A549 (cell line): ENCODE data around the gene MGAT5. TPM values are rescaled to one million over a fixed set of nuclear protein-coding genes. Genes with fewer than 3 reads are reported as not detected.

Source experiments
- ATAC-seq, 2 experiments: fragments of 200-7000 bp in 1 of 2; fragments of >200 bp in 1 of 2; cut with Nextera tagmentation in 1 of 2; cut with Tn5 transposase in 1 of 2; 3 replicates each; pipeline versions ENCODE4 v1.8.0 to v1.9.1; 2018 to 2020; ENCODE audit warnings: mild to moderate bottlenecking in 1 of 2, moderate library complexity in 1 of 2
- CTCF ChIA-PET: fragments of 300-600 bp; sonication (Branson Sonifier 250); formaldehyde crosslinking; extraction: SDS; loops from one replicate; lab custom pipeline; 2021; ENCODE audit warnings: antibody characterized with exemption, inconsistent platforms; lab: Yijun Ruan, JAX
- POLR2A ChIA-PET: fragments of 350-600 bp; formaldehyde crosslinking; extraction: SDS; loops from one replicate; lab custom pipeline; 2021; ENCODE audit warnings: antibody characterized with exemption, inconsistent platforms; lab: Yijun Ruan, JAX
- DNase-seq, 2 experiments: peaks; one replicate each; pipeline versions ENCODE4 v3.0.0 to v3.0.0-alpha.2; 2011 to 2016; ENCODE audit warnings: low read depth in 1 of 2, low spot score in 1 of 2
- FAIRE-seq: peaks from 2 replicates; lab custom pipeline; 2011; peaks lifted over from hg19 to GRCh38; lab: Jason Lieb, UNC
- H3K27ac ChIP-seq, 2 experiments: fragments of >200 bp; sonication (Bioruptor Twin); formaldehyde crosslinking; 3 replicates each; pipeline ENCODE4 v1.5.1; 2016 to 2017
- H3K4me1 ChIP-seq: fragments of >200 bp; sonication (Bioruptor Twin); formaldehyde crosslinking; 3 replicates; pipeline ENCODE4 v1.6.1; 2016
- H3K4me2 ChIP-seq: fragments of >200 bp; sonication (Bioruptor Twin); formaldehyde crosslinking; 3 replicates; pipeline ENCODE4 v1.6.1; 2016
- H3K4me3 ChIP-seq: fragments of >200 bp; sonication (Bioruptor Twin); formaldehyde crosslinking; 3 replicates; pipeline ENCODE4 v1.5.1; 2016
- H3K9me3 ChIP-seq: fragments of >200 bp; sonication (Bioruptor Twin); formaldehyde crosslinking; 3 replicates; pipeline ENCODE4 v1.6.1; 2016
- BCL3 ChIP-seq: fragments of >200 bp; sonication (Bioruptor Twin); formaldehyde crosslinking; IDR thresholded peaks from 3 replicates; pipeline ENCODE4 v1.6.1; 2016
- CBX8 ChIP-seq: fragments of 200-600 bp; sonication (generic); IDR thresholded peaks from 2 replicates; pipeline ENCODE4 v1.6.1; 2016
- EHF ChIP-seq: fragments of 250-450 bp; sonication (Bioruptor Pico); IDR thresholded peaks from 2 replicates; pipeline ENCODE4 v1.5.0; 2020; ENCODE audit warnings: mild to moderate bottlenecking
- EP300 ChIP-seq, 2 experiments: fragments of >200 bp; sonication (Bioruptor Twin); formaldehyde crosslinking; IDR thresholded peaks; 2 replicates in 1 of 2; 3 replicates in 1 of 2; pipeline ENCODE4 v1.6.1; 2016 to 2017
- FOSL2 ChIP-seq, 2 experiments: fragments of 450-650 bp in 1 of 2; fragments of >200 bp in 1 of 2; sonication (Bioruptor Twin) in 1 of 2; formaldehyde crosslinking; IDR thresholded peaks; 2 replicates each; pipeline versions ENCODE4 v1.5.0 to v1.6.1; 2016 to 2020; ENCODE audit warnings: mild to moderate bottlenecking in 1 of 2, moderate library complexity in 1 of 2
- FOXS1 ChIP-seq: fragments of 250-450 bp; sonication (Bioruptor Pico); IDR thresholded peaks from 2 replicates; pipeline ENCODE4 v1.5.0; 2020; ENCODE audit warnings: mild to moderate bottlenecking, moderate library complexity
- HEYL ChIP-seq: fragments of 250-450 bp; sonication (Bioruptor Pico); IDR thresholded peaks from 2 replicates; pipeline ENCODE4 v1.8.0; 2021; ENCODE audit warnings: mild to moderate bottlenecking, moderate library complexity
- HOXB5 ChIP-seq: fragments of 250-450 bp; sonication (Bioruptor Pico); IDR thresholded peaks from 2 replicates; pipeline ENCODE4 v1.5.0; 2020; ENCODE audit warnings: mild to moderate bottlenecking, moderate library complexity
- KDM5A ChIP-seq: fragments of 200-600 bp; sonication (generic); IDR thresholded peaks from 2 replicates; pipeline ENCODE4 v1.6.1; 2016; ENCODE audit warnings: antibody characterized with exemption, mild to moderate bottlenecking
- MAFK ChIP-seq: fragments of 450-650 bp; IDR thresholded peaks from 2 replicates; pipeline ENCODE4 v1.6.1; 2014; ENCODE audit not compliant: partially characterized antibody
- MAZ ChIP-seq: fragments of 150-350 bp; IDR thresholded peaks from 2 replicates; pipeline ENCODE4 v1.6.1; 2014; ENCODE audit warnings: antibody characterized with exemption, low read depth, low read length, borderline replicate concordance
- RNF2 ChIP-seq: fragments of 200-600 bp; sonication (generic); IDR thresholded peaks from 2 replicates; pipeline ENCODE4 v1.6.1; 2016; ENCODE audit warnings: low read depth, mild to moderate bottlenecking, antibody characterized with exemption, moderate library complexity, borderline replicate concordance
- SREBF2 ChIP-seq: fragments of 450-650 bp; IDR thresholded peaks from 2 replicates; pipeline ENCODE4 v1.6.1; 2014; ENCODE audit warnings: mild to moderate bottlenecking, moderate library complexity
- TFCP2L1 ChIP-seq: fragments of 250-450 bp; sonication (Bioruptor Pico); IDR thresholded peaks from 2 replicates; pipeline ENCODE4 v1.5.0; 2021; ENCODE audit warnings: mild to moderate bottlenecking
- WGBS: methylation state at CpG from one replicate; pipeline ENCODE4 v1.1.6; 2017; ENCODE audit errors: missing lambda C conversion rate; 5-methylcytosine and 5-hydroxymethylcytosine counted together
- polyA plus RNA-seq, 4 experiments: library from polyadenylated mRNA; depleted of rRNA in 3 of 4; stranded (reverse); fragments of >200 nt; fragmentation: RNase III in 1 of 4; extraction: RNeasy Plus Mini Kit Qiagen cat#74134 plus additional on column Dnase treatment in 1 of 4; gene quantifications; 2 replicates in 3 of 4; 3 replicates in 1 of 4; pipeline ENCODE4 v1.2.3, GENCODE V29; 2011 to 2017
- TF ChIP-seq, protein P1 (sequence below): IDR thresholded peaks from 2 replicates; pipeline ENCODE4 v1.6.1; 2012
- TF ChIP-seq, protein P2 (sequence below): fragments of 200-600 bp; sonication (generic); IDR thresholded peaks from 2 replicates; pipeline ENCODE4 v1.6.1; 2016; ENCODE audit warnings: antibody characterized with exemption, mild to moderate bottlenecking, moderate library complexity
- TF ChIP-seq, protein P3 (sequence below): fragments of 450-650 bp; IDR thresholded peaks from 2 replicates; pipeline ENCODE4 v1.6.1; 2014; ENCODE audit warnings: antibody characterized with exemption
- TF ChIP-seq, protein P4 (sequence below): fragments of 250-450 bp; sonication (Bioruptor Pico); IDR thresholded peaks from 2 replicates; pipeline ENCODE4 v1.5.0; 2020; ENCODE audit warnings: low read depth, mild to moderate bottlenecking, moderate library complexity
- TF ChIP-seq, protein P5 (sequence below): IDR thresholded peaks from 2 replicates; pipeline ENCODE4 v1.6.1; 2012; ENCODE audit warnings: low read depth, borderline replicate concordance

Gene MGAT5
- polyA plus RNA-seq, 2 of the 4 experiments (the other 2 are of a cell fraction) = 13.2 to 17.1 TPM

GRCh38 chr2:134445985-134446382 is 192.1 kb downstream of the MGAT5 start:
- ChIA-PET CTCF (interaction anchor here (1.2 to 2.0 kb wide), 3 partner anchors 9 to 14 kb away, joined by 3 to 4 read pairs (median 3); no protein-coding TSS in a partner anchor), POLR2A (no interaction called here)
- H3K9me3 ChIP-seq = no peaks in the 10 kb centered on the region
- no peaks in the 10 kb centered on the region; the same call in 2 of the 3 replicates for H3K4me1 ChIP-seq
- TF ChIP-seq MAFK (no peak), TFCP2L1 (CRISPR knock-in tag) (no peak), EP300 (IDR thresholded peaks at IDR 0.05) (no peak), HEYL (no peak), CBX8 (no peak), EHF (CRISPR knock-in tag) (no peak), KDM5A (no peak), HOXB5 (CRISPR knock-in tag) (no peak), FOXS1 (CRISPR knock-in tag) (no peak), FOSL2 (IDR thresholded peaks at IDR 0.05) (no peak), FOSL2 (CRISPR knock-in tag; IDR thresholded peaks at IDR 0.05) (no peak), BCL3 (no peak), RNF2 (no peak)
- TF ChIP-seq, protein P1, sequence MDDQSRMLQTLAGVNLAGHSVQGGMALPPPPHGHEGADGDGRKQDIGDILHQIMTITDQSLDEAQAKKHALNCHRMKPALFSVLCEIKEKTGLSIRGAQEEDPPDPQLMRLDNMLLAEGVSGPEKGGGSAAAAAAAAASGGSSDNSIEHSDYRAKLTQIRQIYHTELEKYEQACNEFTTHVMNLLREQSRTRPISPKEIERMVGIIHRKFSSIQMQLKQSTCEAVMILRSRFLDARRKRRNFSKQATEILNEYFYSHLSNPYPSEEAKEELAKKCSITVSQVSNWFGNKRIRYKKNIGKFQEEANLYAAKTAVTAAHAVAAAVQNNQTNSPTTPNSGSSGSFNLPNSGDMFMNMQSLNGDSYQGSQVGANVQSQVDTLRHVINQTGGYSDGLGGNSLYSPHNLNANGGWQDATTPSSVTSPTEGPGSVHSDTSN = no peak
- TF ChIP-seq, protein P2, sequence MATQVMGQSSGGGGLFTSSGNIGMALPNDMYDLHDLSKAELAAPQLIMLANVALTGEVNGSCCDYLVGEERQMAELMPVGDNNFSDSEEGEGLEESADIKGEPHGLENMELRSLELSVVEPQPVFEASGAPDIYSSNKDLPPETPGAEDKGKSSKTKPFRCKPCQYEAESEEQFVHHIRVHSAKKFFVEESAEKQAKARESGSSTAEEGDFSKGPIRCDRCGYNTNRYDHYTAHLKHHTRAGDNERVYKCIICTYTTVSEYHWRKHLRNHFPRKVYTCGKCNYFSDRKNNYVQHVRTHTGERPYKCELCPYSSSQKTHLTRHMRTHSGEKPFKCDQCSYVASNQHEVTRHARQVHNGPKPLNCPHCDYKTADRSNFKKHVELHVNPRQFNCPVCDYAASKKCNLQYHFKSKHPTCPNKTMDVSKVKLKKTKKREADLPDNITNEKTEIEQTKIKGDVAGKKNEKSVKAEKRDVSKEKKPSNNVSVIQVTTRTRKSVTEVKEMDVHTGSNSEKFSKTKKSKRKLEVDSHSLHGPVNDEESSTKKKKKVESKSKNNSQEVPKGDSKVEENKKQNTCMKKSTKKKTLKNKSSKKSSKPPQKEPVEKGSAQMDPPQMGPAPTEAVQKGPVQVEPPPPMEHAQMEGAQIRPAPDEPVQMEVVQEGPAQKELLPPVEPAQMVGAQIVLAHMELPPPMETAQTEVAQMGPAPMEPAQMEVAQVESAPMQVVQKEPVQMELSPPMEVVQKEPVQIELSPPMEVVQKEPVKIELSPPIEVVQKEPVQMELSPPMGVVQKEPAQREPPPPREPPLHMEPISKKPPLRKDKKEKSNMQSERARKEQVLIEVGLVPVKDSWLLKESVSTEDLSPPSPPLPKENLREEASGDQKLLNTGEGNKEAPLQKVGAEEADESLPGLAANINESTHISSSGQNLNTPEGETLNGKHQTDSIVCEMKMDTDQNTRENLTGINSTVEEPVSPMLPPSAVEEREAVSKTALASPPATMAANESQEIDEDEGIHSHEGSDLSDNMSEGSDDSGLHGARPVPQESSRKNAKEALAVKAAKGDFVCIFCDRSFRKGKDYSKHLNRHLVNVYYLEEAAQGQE = no peak
- TF ChIP-seq, protein P3, sequence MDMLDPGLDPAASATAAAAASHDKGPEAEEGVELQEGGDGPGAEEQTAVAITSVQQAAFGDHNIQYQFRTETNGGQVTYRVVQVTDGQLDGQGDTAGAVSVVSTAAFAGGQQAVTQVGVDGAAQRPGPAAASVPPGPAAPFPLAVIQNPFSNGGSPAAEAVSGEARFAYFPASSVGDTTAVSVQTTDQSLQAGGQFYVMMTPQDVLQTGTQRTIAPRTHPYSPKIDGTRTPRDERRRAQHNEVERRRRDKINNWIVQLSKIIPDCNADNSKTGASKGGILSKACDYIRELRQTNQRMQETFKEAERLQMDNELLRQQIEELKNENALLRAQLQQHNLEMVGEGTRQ = no peak
- TF ChIP-seq, protein P4, sequence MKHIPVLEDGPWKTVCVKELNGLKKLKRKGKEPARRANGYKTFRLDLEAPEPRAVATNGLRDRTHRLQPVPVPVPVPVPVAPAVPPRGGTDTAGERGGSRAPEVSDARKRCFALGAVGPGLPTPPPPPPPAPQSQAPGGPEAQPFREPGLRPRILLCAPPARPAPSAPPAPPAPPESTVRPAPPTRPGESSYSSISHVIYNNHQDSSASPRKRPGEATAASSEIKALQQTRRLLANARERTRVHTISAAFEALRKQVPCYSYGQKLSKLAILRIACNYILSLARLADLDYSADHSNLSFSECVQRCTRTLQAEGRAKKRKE (CRISPR knock-in tag) = no peak
- WGBS = 92% methylated on average over 5 of the region's 11 CpGs
- ATAC-seq (no peak), DNase-seq (no peak), FAIRE-seq (no peak)
- H3K27ac ChIP-seq = no peak overlapping the region
- no peak overlapping the region for H3K4me2 ChIP-seq
- no peak overlapping the region for H3K4me3 ChIP-seq

- Histone ChIP-seq H3K27ac (no peak overlapping the region), H3K4me1 (no peaks in the 10 kb centered on the region; the same call in 2 of the 3 replicates), H3K4me3 (no peak overlapping the region), H3K9me3 (no peaks in the 10 kb centered on the region)
- POLR2A ChIA-PET = no interaction called here
- no peak for DNase-seq
- TF ChIP-seq EHF (CRISPR knock-in tag) = no peak
- TF ChIP-seq KDM5A = no peak
- TF ChIP-seq, protein P5, sequence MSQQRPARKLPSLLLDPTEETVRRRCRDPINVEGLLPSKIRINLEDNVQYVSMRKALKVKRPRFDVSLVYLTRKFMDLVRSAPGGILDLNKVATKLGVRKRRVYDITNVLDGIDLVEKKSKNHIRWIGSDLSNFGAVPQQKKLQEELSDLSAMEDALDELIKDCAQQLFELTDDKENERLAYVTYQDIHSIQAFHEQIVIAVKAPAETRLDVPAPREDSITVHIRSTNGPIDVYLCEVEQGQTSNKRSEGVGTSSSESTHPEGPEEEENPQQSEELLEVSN = no peak
- TF ChIP-seq SREBF2 = no peak
- no peak for TF ChIP-seq MAZ
- TF ChIP-seq, all 56 proteins: peak for 0
- 97% methylated on average over 5 of the region's 8 CpGs for WGBS
- FAIRE-seq (no peak), ATAC-seq (no peak)
- no peak overlapping the region for H3K4me2 ChIP-seq
- CTCF ChIA-PET = interaction anchor here (1.2 to 1.3 kb wide), 2 partner anchors 8 to 12 kb away, joined by 3 read pairs; no protein-coding TSS in a partner anchor
These were observed 192.6 kb downstream of the MGAT5 start for GRCh38 chr2:134446383-134447017.
